ENCODE results near the gene PROKR1.

GRCh38 chr2:68687018-68687417 lies 43.6 kb downstream of the PROKR1 start:
- no peak for TF ChIP-seq POLR2A (IDR thresholded peaks at IDR 0.05)
- TF ChIP-seq, protein P1, sequence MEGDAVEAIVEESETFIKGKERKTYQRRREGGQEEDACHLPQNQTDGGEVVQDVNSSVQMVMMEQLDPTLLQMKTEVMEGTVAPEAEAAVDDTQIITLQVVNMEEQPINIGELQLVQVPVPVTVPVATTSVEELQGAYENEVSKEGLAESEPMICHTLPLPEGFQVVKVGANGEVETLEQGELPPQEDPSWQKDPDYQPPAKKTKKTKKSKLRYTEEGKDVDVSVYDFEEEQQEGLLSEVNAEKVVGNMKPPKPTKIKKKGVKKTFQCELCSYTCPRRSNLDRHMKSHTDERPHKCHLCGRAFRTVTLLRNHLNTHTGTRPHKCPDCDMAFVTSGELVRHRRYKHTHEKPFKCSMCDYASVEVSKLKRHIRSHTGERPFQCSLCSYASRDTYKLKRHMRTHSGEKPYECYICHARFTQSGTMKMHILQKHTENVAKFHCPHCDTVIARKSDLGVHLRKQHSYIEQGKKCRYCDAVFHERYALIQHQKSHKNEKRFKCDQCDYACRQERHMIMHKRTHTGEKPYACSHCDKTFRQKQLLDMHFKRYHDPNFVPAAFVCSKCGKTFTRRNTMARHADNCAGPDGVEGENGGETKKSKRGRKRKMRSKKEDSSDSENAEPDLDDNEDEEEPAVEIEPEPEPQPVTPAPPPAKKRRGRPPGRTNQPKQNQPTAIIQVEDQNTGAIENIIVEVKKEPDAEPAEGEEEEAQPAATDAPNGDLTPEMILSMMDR (IDR thresholded peaks at IDR 0.05), result no peak
